Calu3 (cell line): ENCODE measurements around the gene TBC1D25. TPM values are rescaled to one million over a fixed set of nuclear protein-coding genes. Genes with fewer than 3 reads are reported as not detected.

Experiments used
- BruUV-seq: library from RNA; stranded (reverse); fragments of 400-500 nt; replicated peaks from 2 replicates; lab custom pipeline; 2021; lab: Mats Ljungman, UMichigan
- CTCF ChIA-PET: fragments of 300-600 bp; sonication (Branson Sonifier 250); formaldehyde crosslinking; loops from one replicate; lab custom pipeline; 2022; ENCODE audit warnings: antibody characterized with exemption; lab: Charles Lee
- DNase-seq: peaks from one replicate; pipeline ENCODE4 v3.0.0; 2022
- H3K27ac Mint-ChIP-seq: one replicate; pipeline ENCODE4 v1.8.0; 2022; ENCODE audit warnings: mixed read lengths; ENCODE audit not compliant: unreplicated experiment
- H3K27me3 Mint-ChIP-seq: one replicate; pipeline ENCODE4 v1.8.0; 2022; ENCODE audit warnings: mixed read lengths; ENCODE audit not compliant: unreplicated experiment
- H3K36me3 Mint-ChIP-seq: one replicate; pipeline ENCODE4 v1.8.0; 2022; ENCODE audit warnings: mild to moderate bottlenecking, moderate library complexity, mixed read lengths; ENCODE audit not compliant: insufficient read depth, unreplicated experiment
- H3K4me1 Mint-ChIP-seq: one replicate; pipeline ENCODE4 v1.8.0; 2022; ENCODE audit warnings: mild to moderate bottlenecking, low read depth, mixed read lengths; ENCODE audit not compliant: unreplicated experiment
- H3K4me3 Mint-ChIP-seq: one replicate; pipeline ENCODE4 v1.8.0; 2022; ENCODE audit warnings: mild to moderate bottlenecking, low read depth, moderate library complexity, mixed read lengths; ENCODE audit not compliant: unreplicated experiment
- H3K9me3 Mint-ChIP-seq: one replicate; pipeline ENCODE4 v1.8.0; 2022; ENCODE audit warnings: low read depth, mixed read lengths; ENCODE audit not compliant: unreplicated experiment
- intact Hi-C: fragments of 100-400 bp; cut with micrococcal nuclease; formaldehyde crosslinking; loops from one replicate; pipeline ENCODE4 v1.10.0; 2022; ENCODE audit not compliant: unreplicated experiment
- total RNA-seq: library from RNA; stranded (reverse); gene quantifications from 2 replicates; pipeline ENCODE4 v1.2.3, GENCODE V29; 2022
- TF ChIP-seq, protein P1 (sequence below): fragments of 200-600 bp; IDR thresholded peaks from one replicate; pipeline ENCODE4 v1.8.0; 2022; ENCODE audit warnings: antibody characterized with exemption; ENCODE audit not compliant: unreplicated experiment

Gene TBC1D25
- total RNA-seq, 1 experiment from 2014 or later, result 19.4 TPM

DNA sequence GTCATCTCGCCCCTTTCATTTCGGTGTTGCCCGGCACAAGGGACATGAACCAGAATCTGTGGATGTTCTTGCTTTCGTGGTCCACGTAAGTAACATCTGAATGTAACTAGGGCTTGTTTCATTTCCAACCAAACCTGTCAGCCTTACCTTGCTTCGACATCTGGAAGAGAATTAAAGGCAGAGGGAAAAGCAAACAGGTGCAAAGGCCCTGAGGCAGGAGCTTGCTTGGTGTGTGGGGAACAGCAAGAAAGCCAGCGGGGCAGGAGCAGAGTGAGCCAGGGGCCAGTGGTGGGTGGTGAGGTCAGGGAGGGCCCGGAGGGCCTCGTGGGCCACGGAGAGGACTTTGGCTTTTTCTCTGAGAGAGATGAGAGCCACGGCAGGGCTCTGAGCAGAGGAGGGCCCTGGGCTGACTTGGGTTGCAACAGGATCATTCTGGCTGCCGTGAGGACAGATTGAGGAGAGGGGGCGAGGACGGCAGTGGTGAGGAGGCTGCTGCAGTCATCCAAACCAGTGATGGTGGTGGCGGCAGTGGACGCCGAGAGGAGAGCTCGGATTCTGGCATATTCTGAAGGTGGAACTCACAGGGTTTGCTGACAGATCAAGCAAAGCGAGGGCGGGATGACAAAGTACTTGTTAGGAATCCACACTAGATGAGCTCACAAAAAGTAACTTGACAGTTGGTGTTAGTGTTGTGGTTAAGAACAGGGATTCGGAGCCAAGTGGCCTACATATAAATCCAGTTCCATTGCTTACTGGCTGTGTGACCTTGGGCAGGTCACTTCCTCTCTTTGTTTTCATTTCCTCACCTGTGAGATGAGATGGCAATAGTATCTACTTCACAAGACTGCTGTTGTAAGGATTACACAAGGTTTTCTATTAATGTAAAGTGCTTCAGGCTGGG lies 50.9 kb downstream of the TBC1D25 start:
- DNase-seq, result no peak
- CTCF ChIA-PET, result no interaction called here
- no TSS peak for BruUV-seq
- intact Hi-C loops, result loop anchor here (10.0 kb wide), 1 partner anchor 506 kb away; no protein-coding TSS in a partner anchor
- Mint-ChIP-seq H3K36me3 (no peaks in the 10 kb centered on the region), H3K4me1 (peaks cover 10% of the 10 kb centered on the region), H3K9me3 (peaks cover 3% of the 10 kb centered on the region), H3K27ac (no peak overlapping the region), H3K27me3 (no peaks in the 10 kb centered on the region), H3K4me3 (no peak overlapping the region)
- TF ChIP-seq, protein P1, sequence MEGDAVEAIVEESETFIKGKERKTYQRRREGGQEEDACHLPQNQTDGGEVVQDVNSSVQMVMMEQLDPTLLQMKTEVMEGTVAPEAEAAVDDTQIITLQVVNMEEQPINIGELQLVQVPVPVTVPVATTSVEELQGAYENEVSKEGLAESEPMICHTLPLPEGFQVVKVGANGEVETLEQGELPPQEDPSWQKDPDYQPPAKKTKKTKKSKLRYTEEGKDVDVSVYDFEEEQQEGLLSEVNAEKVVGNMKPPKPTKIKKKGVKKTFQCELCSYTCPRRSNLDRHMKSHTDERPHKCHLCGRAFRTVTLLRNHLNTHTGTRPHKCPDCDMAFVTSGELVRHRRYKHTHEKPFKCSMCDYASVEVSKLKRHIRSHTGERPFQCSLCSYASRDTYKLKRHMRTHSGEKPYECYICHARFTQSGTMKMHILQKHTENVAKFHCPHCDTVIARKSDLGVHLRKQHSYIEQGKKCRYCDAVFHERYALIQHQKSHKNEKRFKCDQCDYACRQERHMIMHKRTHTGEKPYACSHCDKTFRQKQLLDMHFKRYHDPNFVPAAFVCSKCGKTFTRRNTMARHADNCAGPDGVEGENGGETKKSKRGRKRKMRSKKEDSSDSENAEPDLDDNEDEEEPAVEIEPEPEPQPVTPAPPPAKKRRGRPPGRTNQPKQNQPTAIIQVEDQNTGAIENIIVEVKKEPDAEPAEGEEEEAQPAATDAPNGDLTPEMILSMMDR, result no peak

DNA sequence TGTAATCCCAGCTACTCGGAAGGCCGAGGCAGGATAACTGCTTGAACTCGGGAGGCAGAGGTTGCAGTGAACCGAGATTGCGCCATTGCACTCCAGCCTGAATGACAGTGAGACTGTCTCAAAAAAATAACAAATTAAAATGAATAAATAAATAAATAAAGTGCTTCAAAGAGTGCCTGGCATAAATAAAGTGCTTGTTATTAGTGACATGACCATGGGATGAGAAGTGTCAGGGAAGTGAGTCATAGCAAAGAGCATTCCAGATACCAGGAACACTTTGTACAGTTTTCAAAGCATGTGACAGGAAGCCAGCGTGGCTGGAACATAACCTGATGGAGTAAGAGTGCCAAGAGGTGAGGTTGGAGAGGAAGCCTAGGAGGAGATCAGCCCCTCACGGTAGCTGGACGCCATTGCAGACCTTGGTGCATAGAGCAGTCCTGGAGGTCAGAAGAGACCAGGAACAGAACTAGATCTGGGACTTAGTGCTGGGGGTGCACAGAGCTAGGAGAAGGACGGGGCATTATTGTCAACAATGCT lies 51.8 kb downstream of the TBC1D25 start:
- H3K36me3 Mint-ChIP-seq, result no peaks in the 10 kb centered on the region
- CTCF ChIA-PET, result no interaction called here
- H3K4me1 Mint-ChIP-seq, result peaks cover 10% of the 10 kb centered on the region
- DNase-seq, result peak; percentile 25
- intact Hi-C loops, result loop anchor here (10.0 kb wide), 1 partner anchor 507 kb away; no protein-coding TSS in a partner anchor
- H3K27me3 Mint-ChIP-seq, result no peaks in the 10 kb centered on the region
- no TSS peak for BruUV-seq
- H3K27ac Mint-ChIP-seq, result peak overlapping the region; percentile 66
- H3K4me3 Mint-ChIP-seq, result no peak overlapping the region
- H3K9me3 Mint-ChIP-seq, result peaks cover 3% of the 10 kb centered on the region
- TF ChIP-seq, protein P1, result no peak

DNA sequence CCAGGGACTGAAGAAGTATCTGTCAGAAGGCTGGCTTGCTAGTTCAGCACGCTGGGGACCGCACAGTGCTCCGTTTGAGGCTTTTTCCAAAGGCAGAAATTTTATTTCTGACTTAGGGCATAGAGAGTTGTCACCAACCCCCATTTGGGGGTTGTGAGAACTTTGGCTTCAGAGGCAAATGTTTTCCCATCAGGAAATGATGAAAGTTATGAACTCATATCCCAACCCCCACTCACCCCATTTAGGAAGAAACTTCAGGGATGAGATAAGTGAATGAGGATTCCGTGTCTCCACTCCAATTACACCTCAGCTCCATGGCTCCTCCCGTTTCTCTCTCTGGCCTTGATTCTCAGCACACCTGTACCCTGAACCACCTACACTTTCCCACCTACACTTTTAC lies 53.5 kb downstream of the TBC1D25 start:
- H3K27ac Mint-ChIP-seq, result no peak overlapping the region
- CTCF ChIA-PET, result no interaction called here
- peaks cover 3% of the 10 kb centered on the region for H3K9me3 Mint-ChIP-seq
- H3K4me3 Mint-ChIP-seq, result no peak overlapping the region
- no TSS peak for BruUV-seq
- TF ChIP-seq, protein P1, result no peak
- DNase-seq, result no peak
- H3K27me3 Mint-ChIP-seq, result no peaks in the 10 kb centered on the region
- intact Hi-C loops, result loop anchor here (10.0 kb wide), 1 partner anchor 508 kb away; no protein-coding TSS in a partner anchor
- peaks cover 10% of the 10 kb centered on the region for H3K4me1 Mint-ChIP-seq
- peaks cover 11% of the 10 kb centered on the region for H3K36me3 Mint-ChIP-seq

DNA sequence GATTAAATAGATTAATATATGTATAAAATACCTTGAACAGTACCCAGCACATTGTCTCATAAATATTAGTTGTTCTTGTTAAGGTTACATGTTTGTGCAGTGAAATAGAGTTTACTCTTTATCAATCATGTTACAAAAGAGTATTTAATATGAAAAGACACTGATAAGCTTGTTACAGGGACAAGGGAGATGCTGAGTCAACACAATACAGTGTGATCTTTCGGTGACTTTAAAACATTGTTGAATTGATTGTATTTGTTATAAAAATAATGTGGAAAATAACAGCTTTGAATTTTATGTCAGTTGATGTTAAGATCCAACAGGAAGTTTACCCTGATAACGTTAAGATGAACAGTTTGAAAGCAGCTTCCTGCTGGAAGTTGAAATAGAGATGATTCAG lies 56.4 kb downstream of the TBC1D25 start:
- peaks cover 10% of the 10 kb centered on the region for H3K4me1 Mint-ChIP-seq
- no peak for DNase-seq
- intact Hi-C loops, result loop anchor here (10.0 kb wide), 1 partner anchor 511 kb away; no protein-coding TSS in a partner anchor
- CTCF ChIA-PET, result no interaction called here
- BruUV-seq, result no TSS peak
- H3K9me3 Mint-ChIP-seq, result peaks cover 3% of the 10 kb centered on the region
- peaks cover 28% of the 10 kb centered on the region for H3K36me3 Mint-ChIP-seq
- no peak overlapping the region for H3K4me3 Mint-ChIP-seq
- H3K27me3 Mint-ChIP-seq, result no peaks in the 10 kb centered on the region
- TF ChIP-seq, protein P1, result no peak
- H3K27ac Mint-ChIP-seq, result no peak overlapping the region
